IPS-NIHi7 (cell line): ENCODE data around the gene RPS25.
"Not testable (repeated sequence)": the region's sequence is repeated elsewhere in the genome, so short reads cannot be mapped to it uniquely, and the experiment has no call there.

ENCODE experiments used
- DNase-seq: peaks from one replicate; pipeline ENCODE4 v3.0.0; 2012; ENCODE audit warnings: mixed read lengths; ENCODE audit errors: extremely low spot score

RPS25 gene

GRCh38 chr11:119016216-119017009, 1.7 kb downstream of the RPS25 start:
- DNase-seq = no peak

- no peak for DNase-seq
These were observed 3.0 kb downstream of the RPS25 start for GRCh38 chr11:119015054-119015611.

GRCh38 chr11:119014209-119014924, 3.8 kb downstream of the RPS25 start:
- DNase-seq = no peak

- DNase-seq = no peak
These were observed 5.4 kb downstream of the RPS25 start for GRCh38 chr11:119012629-119013170.

GRCh38 chr11:119011476-119012053, 6.6 kb downstream of the RPS25 start:
- DNase-seq = no peak

- no peak for DNase-seq
These were observed 11.5 kb downstream of the RPS25 start for GRCh38 chr11:119006656-119007055.

- no peak for DNase-seq
These were observed 17.2 kb downstream of the RPS25 start for GRCh38 chr11:119000906-119001305.

GRCh38 chr11:118998822-118999221, 19.3 kb downstream of the RPS25 start:
- peak; percentile 51 for DNase-seq

- DNase-seq = no peak
These were observed 19.8 kb downstream of the RPS25 start for GRCh38 chr11:118998388-118998717.

GRCh38 chr11:118997627-118998387, 20.3 kb downstream of the RPS25 start, which contains the start of gene CENATAC:
Gene CENATAC (plus strand): TSS chr11:118998138. CDS start chr11:118998198, 60 bp downstream.
- peak; percentile 100 for DNase-seq

- DNase-seq = no peak
These were observed 21.1 kb downstream of the RPS25 start for GRCh38 chr11:118996926-118997626.

- DNase-seq = not testable (repeated sequence)
These were observed 26.6 kb downstream of the RPS25 start for GRCh38 chr11:118991486-118992038.

GRCh38 chr11:118988280-118988679, 29.9 kb downstream of the RPS25 start:
- DNase-seq = no peak

GRCh38 chr11:118984825-118985224, 33.3 kb downstream of the RPS25 start:
- DNase-seq = no peak

GRCh38 chr11:118984337-118984736, 33.8 kb downstream of the RPS25 start:
- DNase-seq = not testable (repeated sequence)

GRCh38 chr11:118980191-118980881, 37.8 kb downstream of the RPS25 start:
- peak; percentile 66 for DNase-seq

- DNase-seq = no peak
These were observed 38.7 kb downstream of the RPS25 start for GRCh38 chr11:118979434-118979833.

- no peak for DNase-seq
These were observed 42.1 kb downstream of the RPS25 start for GRCh38 chr11:118975771-118976709.

GRCh38 chr11:118973985-118974384, 44.2 kb downstream of the RPS25 start:
- DNase-seq = no peak
